HPDE6-E6E7 (cell line): ENCODE results near the gene DMC1.

Experiments
- DNase-seq: peaks from one replicate; pipeline ENCODE4 v3.0.0; 2011; ENCODE audit warnings: missing footprints; ENCODE audit errors: extremely low spot score

DMC1 gene

DNA sequence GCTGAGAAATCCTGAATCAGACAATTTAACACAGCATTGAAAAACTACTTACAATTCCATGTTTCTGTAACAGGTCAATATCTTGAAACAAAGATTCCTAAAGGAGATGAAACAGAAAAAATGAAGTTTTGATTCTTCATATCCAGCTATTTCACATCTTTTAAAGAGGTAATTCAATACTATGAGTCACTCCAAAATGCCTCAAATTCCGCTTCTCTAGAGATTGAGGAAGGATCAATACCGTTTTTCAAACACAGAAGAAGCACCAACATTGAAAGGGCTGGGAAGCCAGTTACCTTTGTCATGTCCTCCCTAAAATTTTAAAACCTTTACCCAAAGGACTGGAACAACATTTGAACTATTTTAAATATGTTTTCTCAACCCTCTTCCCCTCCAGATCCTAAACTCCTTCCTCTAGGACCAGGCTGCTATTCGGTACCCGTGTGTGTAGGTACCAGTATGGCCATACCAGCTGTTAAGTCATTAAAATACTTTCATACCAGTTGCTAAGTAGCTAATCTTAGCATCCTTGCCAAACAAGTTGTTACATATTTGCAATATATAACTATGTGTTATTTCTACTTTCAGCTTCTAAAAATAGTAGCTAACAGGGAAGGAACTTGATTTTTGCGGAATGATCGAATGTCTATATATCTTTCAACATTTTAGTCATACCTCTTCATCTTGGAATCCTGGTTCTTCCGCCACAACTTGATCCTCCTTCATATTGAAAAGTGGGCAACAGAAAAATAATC, 2.3 kb downstream of the DMC1 start:
- DNase-seq = no peak

DNA sequence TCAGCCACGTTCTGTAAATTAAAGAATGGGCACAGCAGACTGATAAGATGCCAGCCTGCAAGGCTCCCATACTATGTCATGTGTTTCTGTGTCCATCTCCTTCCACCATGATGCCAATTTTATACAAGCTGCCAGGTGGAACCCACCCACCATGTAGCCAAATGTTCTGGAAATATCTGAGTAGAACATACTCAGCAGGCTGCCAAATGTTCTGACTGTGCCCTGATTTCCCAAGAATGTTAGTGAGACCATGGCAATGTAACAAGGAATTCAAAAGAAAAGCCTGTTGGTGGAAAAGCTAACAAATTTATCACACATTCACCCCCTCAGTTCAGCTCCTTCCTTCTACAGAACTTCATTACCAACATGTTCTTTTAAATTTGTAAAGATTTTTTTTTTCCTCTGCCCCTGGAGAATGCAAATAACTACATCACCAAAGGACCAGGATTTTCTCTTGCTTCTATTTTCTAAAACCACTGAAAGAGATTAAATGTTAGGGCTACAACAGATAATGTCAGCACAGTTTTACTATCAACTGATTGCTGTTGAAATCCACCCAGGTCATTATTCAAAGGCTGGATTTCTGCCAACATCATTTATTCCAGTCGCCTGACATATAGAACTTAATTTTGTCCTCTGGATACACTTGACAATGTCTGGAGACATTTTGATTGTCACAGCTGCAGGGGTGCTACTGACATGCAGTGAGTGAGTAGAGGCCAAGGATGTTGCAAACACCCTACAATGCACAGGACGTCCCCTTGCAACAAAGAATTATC, 3.1 kb downstream of the DMC1 start:
- DNase-seq = no peak

DNA sequence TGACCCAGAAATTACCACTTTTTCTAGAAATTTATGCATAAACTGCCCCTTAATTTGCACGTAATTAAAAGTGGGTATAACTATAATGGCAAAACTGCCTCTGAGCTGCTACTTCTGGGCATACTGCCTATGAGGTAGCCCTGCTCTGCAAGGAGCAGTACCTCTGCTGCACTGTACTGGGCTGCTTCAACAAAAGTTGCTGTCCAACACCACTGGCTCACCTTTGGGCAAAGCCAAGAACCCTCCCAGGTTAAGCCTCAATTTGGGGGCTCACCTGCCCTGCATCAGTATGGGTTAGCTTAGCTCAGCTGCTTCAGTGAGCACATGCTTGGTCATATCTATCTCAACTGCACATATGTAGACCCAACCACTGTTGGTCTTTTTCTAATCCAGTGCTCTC, 4.5 kb downstream of the DMC1 start:
- no peak for DNase-seq

DNA sequence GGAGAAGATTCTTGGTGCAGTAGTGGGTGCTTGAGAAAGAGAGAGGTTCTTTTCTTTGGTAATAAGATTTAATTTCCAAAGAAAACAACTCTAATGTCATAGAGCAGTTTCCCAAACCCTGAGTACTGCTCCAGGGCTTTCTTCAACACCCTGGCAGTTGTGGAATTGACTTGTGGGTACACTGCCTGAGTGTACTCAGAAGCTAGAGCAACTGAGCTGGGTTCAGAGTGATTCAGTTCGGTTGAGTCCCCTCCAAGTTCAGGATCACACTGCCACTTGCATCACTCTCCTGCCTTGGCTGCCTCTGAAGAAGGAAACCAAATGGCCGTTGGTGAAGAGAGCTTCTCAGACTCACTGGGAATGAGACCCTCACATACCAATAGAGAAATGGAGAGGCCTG, 5.3 kb downstream of the DMC1 start:
- DNase-seq = no peak

DNA sequence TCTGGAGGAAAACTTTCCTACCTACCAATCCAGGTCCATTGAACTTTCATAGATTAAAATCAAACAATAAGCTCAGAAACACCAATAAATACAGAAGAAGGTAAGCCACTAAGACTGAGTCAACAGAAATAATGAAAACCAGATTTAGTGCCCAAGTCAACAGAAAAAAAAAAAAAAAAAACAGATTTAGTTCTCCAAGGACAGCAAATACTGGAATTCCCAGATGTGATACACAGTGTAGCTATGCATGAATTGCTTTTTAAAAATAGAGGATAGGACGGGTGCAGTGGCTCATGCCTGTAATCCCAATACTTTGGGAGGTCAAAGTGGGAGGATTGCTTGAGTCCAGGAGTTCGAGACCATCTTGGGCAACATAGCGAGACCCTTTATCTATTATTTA, 15.7 kb downstream of the DMC1 start:
- no peak for DNase-seq

GRCh38 chr22:38549101-38549894, 20.7 kb downstream of the DMC1 start:
- DNase-seq = peak; percentile 15

DNA sequence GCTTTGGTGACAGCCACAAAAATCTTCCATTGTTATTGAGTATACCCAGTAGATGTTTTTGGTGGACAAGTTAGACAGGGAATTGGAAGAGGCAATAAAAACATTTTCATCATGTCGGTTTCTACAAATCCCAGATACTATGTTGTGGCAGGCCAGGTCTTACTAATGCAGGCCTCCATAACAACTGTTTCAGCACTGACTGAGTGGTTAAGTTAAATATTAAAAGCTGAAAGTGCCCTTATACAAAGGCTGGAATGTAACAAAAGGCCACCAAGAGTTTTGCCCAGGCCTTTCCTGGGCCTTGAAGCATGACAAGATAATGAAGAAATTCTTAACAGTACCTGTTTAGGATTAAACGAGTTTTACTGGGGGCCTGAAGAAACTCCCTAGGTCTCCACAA, 29.3 kb downstream of the DMC1 start:
- no peak for DNase-seq

- no peak for DNase-seq
Observed at GRCh38 chr22:38531251-38531938, 38.6 kb downstream of the DMC1 start.

GRCh38 chr22:38524429-38524828, 45.6 kb downstream of the DMC1 start:
- DNase-seq = no peak

DNA sequence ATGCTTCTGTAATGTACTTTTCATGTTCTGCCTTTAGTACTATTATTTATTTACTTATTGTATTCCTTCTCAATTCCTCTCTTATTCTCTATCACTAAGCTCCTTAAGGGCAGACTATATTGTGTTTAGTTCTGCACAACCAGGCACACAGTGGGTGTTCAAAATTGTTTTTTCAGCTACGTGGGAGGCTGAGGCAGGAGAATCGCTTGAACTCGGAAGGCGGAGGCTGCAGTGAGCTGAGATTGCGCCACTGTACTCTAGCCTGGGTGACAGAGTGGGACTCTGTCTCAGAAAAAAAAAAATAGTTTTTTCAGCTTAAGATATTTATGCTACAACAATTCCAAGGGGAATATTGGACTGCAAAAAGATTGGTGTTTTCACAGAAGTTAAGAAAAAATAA, 46.5 kb downstream of the DMC1 start:
- no peak for DNase-seq

DNA sequence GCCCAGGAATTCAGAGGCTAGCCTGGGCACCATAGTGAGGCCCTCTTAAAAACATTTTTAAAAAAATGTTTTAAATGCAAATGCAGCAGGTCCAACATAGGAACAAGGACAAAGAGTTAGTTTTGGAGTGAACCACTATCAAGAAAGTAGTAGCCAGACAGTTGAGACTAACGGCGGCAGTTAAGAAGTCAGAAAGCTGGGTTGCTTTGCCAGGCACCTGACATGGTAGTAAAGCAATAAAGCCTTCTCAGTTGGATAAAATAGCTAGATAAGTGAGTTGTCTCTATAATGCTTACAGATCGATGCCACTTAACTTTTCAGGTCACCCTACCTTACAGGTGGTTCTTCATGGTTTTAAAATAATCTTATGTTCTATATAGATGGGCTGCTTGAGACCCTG, 47.0 kb downstream of the DMC1 start:
- no peak for DNase-seq

- DNase-seq = no peak
Observed at GRCh38 chr22:38519453-38520250, 50.3 kb downstream of the DMC1 start.

DNA sequence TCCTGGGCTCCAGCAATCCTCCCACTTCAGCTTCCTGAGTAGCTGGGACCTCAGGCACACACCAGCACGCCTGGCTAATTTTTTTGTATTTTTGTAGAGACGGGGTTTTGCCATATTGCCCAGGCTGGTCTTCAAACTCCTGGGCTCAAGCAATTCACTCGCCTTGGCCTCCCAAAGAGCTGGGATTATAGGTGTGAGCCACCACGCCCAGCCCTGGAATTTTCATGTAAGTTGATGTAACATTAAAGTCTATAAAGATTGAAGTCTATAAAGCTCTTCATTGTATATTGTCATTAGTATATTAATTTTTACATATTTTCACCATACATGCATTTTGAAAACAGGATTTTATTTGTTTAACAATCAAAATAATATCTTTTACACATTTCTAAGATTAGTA, 51.4 kb downstream of the DMC1 start:
- no peak for DNase-seq

DNA sequence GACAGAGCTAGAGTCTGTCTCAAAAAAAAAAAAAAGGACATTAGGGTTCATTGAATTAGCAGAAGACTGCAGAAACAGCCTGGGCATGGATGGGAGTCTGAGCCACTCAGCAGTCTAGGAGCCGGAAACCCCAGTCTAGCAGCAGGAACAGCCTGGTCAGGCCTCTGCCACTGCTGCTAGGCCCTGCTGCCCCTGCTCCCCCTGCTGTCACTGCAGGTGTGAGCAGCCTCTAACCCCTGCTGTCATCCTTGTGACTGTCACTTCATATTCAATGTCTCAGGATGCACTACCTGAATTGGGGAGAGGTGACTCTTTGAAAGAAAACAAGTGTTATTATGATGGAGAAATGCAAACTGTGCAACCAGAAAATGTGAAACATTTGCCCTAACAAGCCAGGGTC, 56.9 kb downstream of the DMC1 start:
- no peak for DNase-seq

- no peak for DNase-seq
Observed at GRCh38 chr22:38510416-38510970, 59.5 kb downstream of the DMC1 start.

GRCh38 chr22:38506118-38506962, 63.6 kb downstream of the DMC1 start, which contains the start of gene DDX17:
Gene DDX17 (minus strand): TSS chr22:38506311.
- DNase-seq = peak; percentile 74

DNA sequence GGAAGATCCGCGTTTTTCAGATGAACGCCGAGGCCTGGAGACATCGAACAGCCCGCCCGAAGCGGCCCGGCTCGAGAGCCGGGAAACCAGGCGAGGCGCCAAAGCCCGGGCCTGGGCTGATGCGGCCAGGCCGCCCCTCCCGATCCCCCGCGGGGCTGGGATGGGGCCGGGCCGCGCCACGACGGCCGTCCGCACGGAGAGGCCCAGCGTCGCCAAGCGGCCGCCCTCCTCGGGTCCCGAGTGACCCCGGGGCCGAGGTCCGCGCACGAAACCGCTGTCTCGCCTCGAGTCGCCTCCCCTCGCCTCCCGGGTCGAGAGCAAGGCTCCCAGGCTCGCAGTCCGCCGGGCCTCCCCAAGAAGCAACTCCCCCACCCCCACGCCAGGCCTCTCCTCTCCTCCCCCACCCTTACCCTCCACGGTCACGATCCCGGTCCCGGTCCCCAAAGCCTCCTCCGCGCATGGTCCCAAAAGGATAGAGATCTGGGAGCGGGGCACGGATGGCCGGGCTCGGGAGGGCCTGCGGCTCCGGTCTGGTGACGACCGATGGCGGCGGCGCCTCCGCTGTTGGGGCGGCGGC, 64.4 kb downstream of the DMC1 start:
- peak; percentile 31 for DNase-seq

DNA sequence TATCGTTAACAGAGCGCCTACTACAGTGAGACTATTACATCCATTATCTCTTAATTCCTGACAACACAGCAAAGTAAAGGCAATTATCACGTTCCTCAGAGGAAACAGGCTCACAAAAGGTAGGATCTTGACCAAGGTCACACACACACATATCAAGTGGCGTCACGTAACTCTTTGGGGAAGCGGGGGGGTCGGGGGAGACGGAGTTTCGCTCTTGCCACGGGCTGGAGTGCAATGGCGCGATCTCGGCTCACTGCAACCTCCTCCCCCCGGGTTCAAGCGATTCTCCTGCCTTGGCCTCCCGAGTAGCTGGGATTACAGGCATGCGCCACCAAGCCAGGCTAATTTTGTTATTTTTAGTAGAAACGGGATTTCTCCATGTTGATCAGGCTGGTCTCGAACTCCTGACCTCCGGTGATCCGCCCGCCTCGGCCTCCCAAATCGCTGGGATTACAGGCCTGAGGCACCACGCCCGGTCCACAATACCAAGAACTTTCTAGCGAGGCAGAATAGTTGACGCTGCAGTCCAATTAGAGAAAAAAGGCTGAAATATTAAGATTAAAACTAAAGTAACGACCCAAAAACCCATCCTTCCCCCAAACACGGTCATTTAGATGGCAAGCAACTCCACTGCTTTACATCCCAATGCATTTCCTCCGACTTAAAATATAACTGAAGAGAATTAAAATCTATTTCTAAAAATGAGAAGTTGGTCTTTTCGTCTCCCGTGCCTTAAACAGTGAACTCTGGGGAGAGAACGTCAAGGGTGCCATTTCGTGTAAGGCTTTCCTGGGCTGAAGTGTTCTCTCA, 65.0 kb downstream of the DMC1 start:
- DNase-seq = no peak

GRCh38 chr22:38503021-38503420, 67.0 kb downstream of the DMC1 start:
- DNase-seq = no peak
